DMS114 treated with DMSO at 0.1 percent for 48 hours (cell line): ENCODE results near the gene CARF.

Source experiments
- DNase-seq: peaks from one replicate; lab custom pipeline; 2025; ENCODE audit not compliant: unreplicated experiment; lab: John Stamatoyannopoulos, UW

Gene CARF

GRCh38 chr2:203016716-203017115, 104.6 kb downstream of the CARF start:
- no peak for DNase-seq

- DNase-seq = no peak
These were observed 106.1 kb downstream of the CARF start for GRCh38 chr2:203018181-203018580.

- DNase-seq = no peak
These were observed 107.1 kb downstream of the CARF start for GRCh38 chr2:203019142-203019541.

- DNase-seq = no peak
These were observed 109.9 kb downstream of the CARF start for GRCh38 chr2:203021991-203022390.

- DNase-seq = no peak
These were observed 110.7 kb downstream of the CARF start for GRCh38 chr2:203022751-203023150.

- DNase-seq = no peak
These were observed 113.5 kb downstream of the CARF start for GRCh38 chr2:203025592-203025991.

- DNase-seq = no peak
These were observed 118.5 kb downstream of the CARF start for GRCh38 chr2:203030545-203030944.

GRCh38 chr2:203030991-203031390, 118.9 kb downstream of the CARF start:
- no peak for DNase-seq

- DNase-seq = no peak
These were observed 121.3 kb downstream of the CARF start for GRCh38 chr2:203033395-203033794.

- no peak for DNase-seq
These were observed 123.9 kb downstream of the CARF start for GRCh38 chr2:203035879-203036470.
